H1 (cell line): ENCODE results near the gene RCE1. TPM values are rescaled to one million over a fixed set of nuclear protein-coding genes. Genes with fewer than 3 reads are reported as not detected.

Source experiments
- CREB1 ChIP-seq: IDR thresholded peaks from 2 replicates; pipeline ENCODE4 v1.6.1; 2012; ENCODE audit warnings: inconsistent platforms
- PHF8 ChIP-seq: fragments of 200-600 bp; sonication (generic); conservative IDR thresholded peaks from 2 replicates; pipeline ENCODE4 v1.7.1; 2012; ENCODE audit warnings: low read depth, mild to moderate bottlenecking, inconsistent platforms, low read length, moderate library complexity
- polyA plus RNA-seq, 7 experiments: library from polyadenylated mRNA; depleted of rRNA in 3 of 7; stranded (reverse) in 5 of 7; unstranded in 2 of 7; fragments of >200 nt in 5 of 7; fragments of 200-250 nt in 2 of 7; gene quantifications; 1 replicate in 5 of 7; 2 replicates in 1 of 7; 4 replicates in 1 of 7; pipeline versions ENCODE4 v1.2.1 to v1.2.3, GENCODE V29; 2011 to 2013; ENCODE audit warnings: missing spikeins in 2 of 7, mixed read lengths in 2 of 7
- total RNA-seq: library from RNA; stranded (reverse); fragmentation: NEBNext Ultra II Directional; extraction: Animal tissue kit (Norgen Biotek cat#: 25700); gene quantifications from 2 replicates; pipeline ENCODE4 v1.2.1, GENCODE V29; 2021

The RCE1 gene
- total and polyA plus RNA-seq, 2 of the 8 experiments (the other 6 are each of a cell fraction or from before 2014, with no cell fraction given), result 35.8 to 84.8 TPM

DNA sequence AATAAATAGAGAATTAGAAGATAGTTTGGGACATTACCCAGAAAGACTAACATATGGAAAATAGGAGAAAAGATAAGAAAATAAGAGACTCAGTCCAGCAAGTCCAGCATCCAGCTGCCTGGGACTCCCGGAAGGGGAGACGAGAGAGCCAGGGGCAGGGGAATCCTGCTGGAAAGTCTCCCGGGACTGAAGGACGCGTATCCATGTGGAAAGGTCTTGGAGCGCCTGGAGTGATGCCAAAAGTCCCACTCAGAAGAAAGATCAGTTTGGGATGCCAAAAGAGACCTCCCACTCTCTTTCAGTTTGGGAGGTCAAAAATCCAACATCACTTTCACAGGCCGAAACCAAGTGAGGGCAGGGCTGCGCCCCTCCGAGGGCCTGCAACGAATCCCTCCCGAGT lies 44.3 kb downstream of the RCE1 start (continued):
- TF ChIP-seq CREB1 (no peak), PHF8 (no peak)
- TF ChIP-seq, all 59 proteins: peak for 0
